Activated T-cell treated with anti-CD3 and anti-CD28 coated beads, Interleukin-2, amount 50 U/mL, for 72 hours (primary cell): Measurements from ENCODE around the gene JARID2. TPM values are rescaled to one million over a fixed set of nuclear protein-coding genes. Genes with fewer than 3 reads are reported as not detected.
A peak's percentile ranks its signal among the peaks of the same experiment; 100 is the strongest.

ENCODE experiments used
- ATAC-seq, 2 donors: fragments of 150-1000 bp; cut with Tn5 transposase; replicated peaks in 1 of 2; 2 replicates each; pipeline ENCODE4 v1.10.0; 2021; ENCODE audit warnings: moderate library complexity in 2 of 2, mild to moderate bottlenecking in 1 of 2
- DNase-seq, 2 donors: peaks; one replicate each; pipeline ENCODE4 v3.0.0; 2021 to 2022; ENCODE audit warnings: mixed read lengths in 1 of 2
- H3K27ac Mint-ChIP-seq: one replicate; pipeline ENCODE4 v1.8.0; 2022; ENCODE audit warnings: mild to moderate bottlenecking, moderate library complexity, mixed read lengths
- H3K27me3 Mint-ChIP-seq: one replicate; pipeline ENCODE4 v1.8.0; 2022; ENCODE audit warnings: low read depth, mixed read lengths
- H3K36me3 Mint-ChIP-seq, 2 donors: one replicate each; pipeline ENCODE4 v1.8.0; 2022; ENCODE audit warnings: mixed read lengths in 2 of 2, mild to moderate bottlenecking in 1 of 2; ENCODE audit not compliant: insufficient read depth in 2 of 2
- H3K4me1 Mint-ChIP-seq: one replicate; pipeline ENCODE4 v1.8.0; 2022; ENCODE audit warnings: low read depth, mixed read lengths
- H3K4me3 Mint-ChIP-seq, 2 donors: one replicate each; pipeline ENCODE4 v1.8.0; 2022; ENCODE audit warnings: mild to moderate bottlenecking in 2 of 2, mixed read lengths in 2 of 2, moderate library complexity in 2 of 2
- H3K9me3 Mint-ChIP-seq, 2 donors: one replicate each; pipeline ENCODE4 v1.8.0; 2022; ENCODE audit warnings: mixed read lengths in 2 of 2
- total RNA-seq, 2 donors: library from RNA; stranded (reverse); gene quantifications; one replicate each; pipeline ENCODE4 v1.2.3, GENCODE V29; 2022

Gene JARID2
- total RNA-seq, 2 donors from 2014 or later = 37.9 to 53.0 TPM

GRCh38 chr6:15304337-15305042, 58.6 kb downstream of the JARID2 start:
- ATAC-seq (no peak), DNase-seq (no peak)
- peak overlapping the region; percentile 58 for H3K27ac Mint-ChIP-seq
- peak overlapping the region; percentile 52 to 66 for H3K4me3 Mint-ChIP-seq
- no peaks in the 10 kb centered on the region for H3K27me3 Mint-ChIP-seq
- H3K9me3 Mint-ChIP-seq = no peaks in the 10 kb centered on the region
- peaks cover 2 to 15% of the 10 kb centered on the region in 2 donors for H3K36me3 Mint-ChIP-seq
- peaks cover 88% of the 10 kb centered on the region for H3K4me1 Mint-ChIP-seq

- no peaks in the 10 kb centered on the region for H3K27me3 Mint-ChIP-seq
- H3K36me3 Mint-ChIP-seq = peaks cover 2 to 15% of the 10 kb centered on the region in 2 donors
- H3K9me3 Mint-ChIP-seq = no peaks in the 10 kb centered on the region
- no peak for DNase-seq
- H3K4me1 Mint-ChIP-seq = peaks cover 86% of the 10 kb centered on the region
- peak; percentile 60 to 61 for ATAC-seq
- H3K4me3 Mint-ChIP-seq = peak overlapping the region; percentile 52 to 66
- peak overlapping the region; percentile 1 for H3K27ac Mint-ChIP-seq
These were observed 59.6 kb downstream of the JARID2 start for GRCh38 chr6:15305496-15305895.

- Mint-ChIP-seq H3K4me3 (peak overlapping the region; percentile 52 to 66), H3K36me3 (peaks cover 2 to 15% of the 10 kb centered on the region in 2 donors), H3K4me1 (peaks cover 86% of the 10 kb centered on the region), H3K9me3 (no peaks in the 10 kb centered on the region), H3K27ac (no peak overlapping the region), H3K27me3 (no peaks in the 10 kb centered on the region)
- ATAC-seq (no peak), DNase-seq (no peak)
These were observed 60.0 kb downstream of the JARID2 start for GRCh38 chr6:15305909-15306308.

- DNase-seq = no peak
- peaks cover 4 to 11% of the 10 kb centered on the region in 2 donors for H3K36me3 Mint-ChIP-seq
- no peaks in the 10 kb centered on the region for H3K9me3 Mint-ChIP-seq
- no peak for ATAC-seq
- H3K4me3 Mint-ChIP-seq = peak overlapping the region; percentile 68 to 80
- peak overlapping the region; percentile 95 for H3K27ac Mint-ChIP-seq
- H3K4me1 Mint-ChIP-seq = peaks cover 90% of the 10 kb centered on the region
- H3K27me3 Mint-ChIP-seq = no peaks in the 10 kb centered on the region
These were observed 62.8 kb downstream of the JARID2 start for GRCh38 chr6:15308435-15309213.

- H3K27ac Mint-ChIP-seq = no peak overlapping the region
- H3K9me3 Mint-ChIP-seq = no peaks in the 10 kb centered on the region
- no peaks in the 10 kb centered on the region for H3K27me3 Mint-ChIP-seq
- no peak for ATAC-seq
- no peak overlapping the region for H3K4me3 Mint-ChIP-seq
- DNase-seq = no peak
- H3K36me3 Mint-ChIP-seq = peaks cover 4 to 11% of the 10 kb centered on the region in 2 donors
- peaks cover 92% of the 10 kb centered on the region for H3K4me1 Mint-ChIP-seq
These were observed 63.9 kb downstream of the JARID2 start for GRCh38 chr6:15309611-15310283.

GRCh38 chr6:15310680-15311079, 64.8 kb downstream of the JARID2 start:
- ATAC-seq = no peak
- peaks cover 92% of the 10 kb centered on the region for H3K4me1 Mint-ChIP-seq
- no peak overlapping the region for H3K4me3 Mint-ChIP-seq
- DNase-seq = no peak
- H3K36me3 Mint-ChIP-seq = peaks cover 3 to 11% of the 10 kb centered on the region in 2 donors
- H3K27ac Mint-ChIP-seq = no peak overlapping the region
- no peaks in the 10 kb centered on the region for H3K27me3 Mint-ChIP-seq
- no peaks in the 10 kb centered on the region for H3K9me3 Mint-ChIP-seq

- H3K9me3 Mint-ChIP-seq = no peaks in the 10 kb centered on the region
- ATAC-seq (peak; percentile 49 to 59), DNase-seq (no peak)
- peak overlapping the region; percentile 4 for H3K27ac Mint-ChIP-seq
- peaks cover 3 to 11% of the 10 kb centered on the region in 2 donors for H3K36me3 Mint-ChIP-seq
- no peaks in the 10 kb centered on the region for H3K27me3 Mint-ChIP-seq
- peaks cover 98% of the 10 kb centered on the region for H3K4me1 Mint-ChIP-seq
- H3K4me3 Mint-ChIP-seq = peak overlapping the region; percentile 26 to 37
These were observed 66.6 kb downstream of the JARID2 start for GRCh38 chr6:15312500-15312899.

- ATAC-seq = no peak
These were observed 67.5 kb downstream of the JARID2 start for GRCh38 chr6:15313367-15313766.

GRCh38 chr6:15316754-15317153, 70.9 kb downstream of the JARID2 start:
- Mint-ChIP-seq H3K27me3 (no peaks in the 10 kb centered on the region), H3K4me3 (peak overlapping the region; percentile 50 to 73), H3K9me3 (no peaks in the 10 kb centered on the region), H3K27ac (peak overlapping the region; percentile 31), H3K4me1 (peaks cover 100% of the 10 kb centered on the region), H3K36me3 (peaks cover 3 to 11% of the 10 kb centered on the region in 2 donors)
- DNase-seq (no peak), ATAC-seq (peak; percentile 20 to 31)

More at GRCh38 chr6:15313367-15313766, 67.5 kb downstream of the JARID2 start:
- Mint-ChIP-seq H3K27me3 (no peaks in the 10 kb centered on the region), H3K4me1 (peaks cover 98% of the 10 kb centered on the region), H3K4me3 (peak overlapping the region in 1 of 2 donors; percentile 37), H3K9me3 (no peaks in the 10 kb centered on the region), H3K27ac (no peak overlapping the region), H3K36me3 (peaks cover 3 to 12% of the 10 kb centered on the region in 2 donors)
- no peak for DNase-seq

- Mint-ChIP-seq H3K4me1 (peaks cover 100% of the 10 kb centered on the region), H3K9me3 (no peaks in the 10 kb centered on the region), H3K27ac (peak overlapping the region; percentile 31), H3K36me3 (peaks cover 3 to 13% of the 10 kb centered on the region in 2 donors), H3K4me3 (peak overlapping the region; percentile 50 to 73), H3K27me3 (no peaks in the 10 kb centered on the region)
- peak; percentile 6 to 44 for ATAC-seq
- no peak for DNase-seq
These were observed 71.4 kb downstream of the JARID2 start for GRCh38 chr6:15317251-15317650.

GRCh38 chr6:15317934-15318902, 72.3 kb downstream of the JARID2 start:
- Mint-ChIP-seq H3K36me3 (peaks cover 0 to 8% of the 10 kb centered on the region in 2 donors), H3K9me3 (no peaks in the 10 kb centered on the region), H3K27me3 (no peaks in the 10 kb centered on the region), H3K27ac (peak overlapping the region; percentile 92), H3K4me3 (peak overlapping the region; percentile 50 to 73), H3K4me1 (peaks cover 100% of the 10 kb centered on the region)
- ATAC-seq (peak; percentile 51 to 58), DNase-seq (peak; percentile 35 to 52)

GRCh38 chr6:15319677-15320076, 73.8 kb downstream of the JARID2 start:
- H3K4me3 Mint-ChIP-seq = peak overlapping the region; percentile 50 to 73
- peaks cover 90% of the 10 kb centered on the region for H3K4me1 Mint-ChIP-seq
- no peak for ATAC-seq
- peaks cover 0 to 13% of the 10 kb centered on the region in 2 donors for H3K36me3 Mint-ChIP-seq
- H3K27ac Mint-ChIP-seq = peak overlapping the region; percentile 92
- DNase-seq = no peak
- H3K9me3 Mint-ChIP-seq = no peaks in the 10 kb centered on the region
- no peaks in the 10 kb centered on the region for H3K27me3 Mint-ChIP-seq
